Measurements from ENCODE around the gene NEUROG2.

The NEUROG2 gene

GRCh38 chr4:112473985-112474384 is 42.0 kb downstream of the NEUROG2 start:
- no peak for DNase-seq

- DNase-seq = no peak
Measured at GRCh38 chr4:112472318-112472717, 43.7 kb downstream of the NEUROG2 start.

All from activated effector memory CD4-positive, alpha-beta T cell treated with anti-CD3 and anti-CD28 coated beads, Interleukin-2, amount 50 U/mL, for 16 hours (primary cell).